Lung (tissue), 12 donors: ENCODE measurements around the gene PGAM2. TPM values are rescaled to one million over a fixed set of nuclear protein-coding genes. Genes with fewer than 3 reads are reported as not detected.

Experiments used
- ATAC-seq: fragments of 200-7000 bp; cut with Tn5 transposase; one replicate; pipeline ENCODE4 v1.9.1; 2020; ENCODE audit warnings: moderate number of reproducible peaks; ENCODE audit not compliant: insufficient read depth, low FRiP score
- DNase-seq, 3 donors: peaks; one replicate each; pipeline ENCODE4 v3.0.0-alpha.2; 2013 to 2017
- H3K27ac ChIP-seq, 2 donors: one replicate each; pipeline ENCODE4 v1.5.1; 2013; ENCODE audit warnings: mild to moderate bottlenecking in 2 of 2, moderate library complexity in 2 of 2, control low read depth in 1 of 2, inconsistent platforms in 1 of 2, low read depth in 1 of 2, low read length in 1 of 2
- H3K27me3 ChIP-seq, 3 donors: one replicate each; pipeline ENCODE4 v1.5.1; 2013; ENCODE audit warnings: low read length in 2 of 3; ENCODE audit not compliant: control insufficient read depth in 3 of 3, insufficient read depth in 3 of 3
- H3K36me3 ChIP-seq, 4 donors: one replicate each; pipeline ENCODE4 v1.5.1; 2013; ENCODE audit warnings: low read length in 4 of 4, mild to moderate bottlenecking in 1 of 4, moderate library complexity in 1 of 4; ENCODE audit not compliant: control insufficient read depth in 4 of 4, insufficient read depth in 4 of 4
- H3K4me1 ChIP-seq, 5 donors: one replicate each; pipeline ENCODE4 v1.5.1; 2013; ENCODE audit warnings: low read length in 5 of 5, mild to moderate bottlenecking in 2 of 5, moderate library complexity in 1 of 5; ENCODE audit not compliant: control insufficient read depth in 5 of 5, insufficient read depth in 5 of 5
- H3K4me3 ChIP-seq: one replicate; pipeline ENCODE4 v1.5.1; 2013; ENCODE audit warnings: mild to moderate bottlenecking, control low read depth, moderate library complexity
- H3K9ac ChIP-seq, 2 donors: one replicate each; pipeline ENCODE4 v1.5.1; 2013; ENCODE audit warnings: low read length in 2 of 2, control low read depth in 1 of 2; ENCODE audit not compliant: insufficient read depth in 1 of 2
- H3K9me3 ChIP-seq, 4 donors: one replicate each; pipeline ENCODE4 v1.5.1; 2013; ENCODE audit warnings: low read length in 3 of 4, mild to moderate bottlenecking in 1 of 4, moderate library complexity in 1 of 4; ENCODE audit not compliant: control insufficient read depth in 4 of 4, insufficient read depth in 3 of 4
- WGBS, 2 donors: extraction: QIAGEN DNeasy Blood & Tissue Kit; methylation state at CpG; one replicate each; pipeline ENCODE4 v1.1.7; 2013; 5-methylcytosine and 5-hydroxymethylcytosine counted together
- polyA plus RNA-seq, 2 donors: library from polyadenylated mRNA; stranded (reverse); fragments of 200-250 nt; gene quantifications; one replicate each; pipeline ENCODE4 v1.2.1, GENCODE V29; 2013
- total RNA-seq, 2 donors: library from RNA; depleted of rRNA in 1 of 2; stranded (reverse); fragments of >200 nt in 1 of 2; gene quantifications; one replicate each; pipeline ENCODE4 v1.2.1, GENCODE V29; 2014 to 2021
- TF ChIP-seq, protein P1 (sequence below): IDR thresholded peaks from 2 replicates; pipeline ENCODE4 v1.5.1; 2012; ENCODE audit warnings: mild to moderate bottlenecking; ENCODE audit errors: control extremely low read depth, extremely low read depth
- donor health status: control.
- donor health status: control.
- donor health status: Bipolar disorder and iron deficiency.
- donor health status: healthy.
- donor health status: DM: yes; HTN: yes; CAD: no.

PGAM2 gene
- total and polyA plus RNA-seq, 4 donors: 0.63 to 0.85 (median 0.83) TPM; not detected in 1

DNA sequence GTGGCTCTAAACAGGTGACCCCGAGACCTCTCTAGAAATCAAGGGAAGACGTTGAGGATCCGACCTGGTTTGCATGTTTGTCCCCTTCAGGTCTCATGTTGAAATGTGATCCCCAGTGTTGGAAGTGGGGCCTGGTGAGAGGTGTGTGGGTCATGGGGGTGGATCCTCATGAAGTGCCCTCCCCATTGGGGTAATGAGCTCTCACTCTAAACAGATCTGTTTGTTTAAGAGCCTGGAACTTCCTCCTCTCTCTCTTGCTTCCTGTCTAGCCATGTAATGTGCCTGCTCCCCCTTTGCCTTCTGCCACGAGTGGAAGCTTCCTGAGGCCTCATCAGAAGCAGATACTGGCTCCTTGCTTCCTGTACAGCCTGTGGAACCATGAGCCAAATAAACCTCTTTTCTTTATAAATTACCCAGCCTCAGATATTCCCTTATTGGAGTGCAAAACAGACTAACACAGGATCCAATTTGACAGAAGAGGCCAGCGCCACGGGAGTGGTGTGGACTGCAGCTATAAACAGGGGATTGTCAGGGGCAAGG is 27.8 kb upstream of the PGAM2 start:
- no peak for DNase-seq

DNA sequence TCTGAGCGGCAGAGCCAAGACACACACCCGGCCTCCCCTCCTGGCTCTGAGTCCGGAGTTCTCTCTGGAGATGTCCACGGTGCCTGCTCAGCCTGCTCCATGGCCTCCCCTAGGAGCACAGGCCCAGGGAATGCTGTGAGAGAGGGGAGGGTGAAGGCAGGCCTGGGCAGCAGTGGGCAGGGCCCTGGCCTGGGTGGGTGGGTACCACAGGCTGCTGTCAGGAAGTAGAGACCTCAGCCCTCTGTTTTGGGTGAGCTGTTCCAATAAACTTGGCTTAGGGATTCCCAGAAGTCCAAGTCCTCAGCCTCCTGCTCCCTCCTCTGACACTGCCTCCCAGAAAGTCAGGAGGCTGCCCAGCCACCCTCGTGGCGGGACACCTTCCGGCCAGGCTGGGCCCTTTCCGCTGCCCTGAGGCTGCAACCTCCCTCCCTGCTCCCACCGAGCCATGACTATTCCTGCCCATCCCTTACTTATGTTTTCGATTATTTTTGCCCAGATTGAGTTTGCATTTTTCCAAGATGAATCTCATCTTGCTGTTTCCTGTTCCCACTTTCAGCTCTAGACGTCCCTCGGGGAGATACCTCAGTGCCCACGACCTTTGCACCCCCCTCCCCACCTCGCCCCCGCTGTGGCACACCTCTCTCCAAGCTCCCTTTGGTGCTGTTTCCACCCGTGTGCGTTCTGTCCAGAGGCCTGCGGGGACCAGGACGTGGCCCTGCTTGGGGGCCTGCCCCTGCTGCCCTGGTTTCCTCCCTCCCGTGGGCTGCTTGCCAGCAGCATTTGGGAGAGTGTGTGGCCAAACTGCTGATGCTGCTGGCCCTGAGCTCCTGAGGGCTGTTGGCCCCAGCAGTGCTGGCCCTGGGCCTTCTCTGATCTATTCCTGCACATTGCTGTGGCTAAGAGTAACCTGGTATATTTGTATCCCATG is 22.8 kb upstream of the PGAM2 start:
- H3K36me3 ChIP-seq: no peaks in the 10 kb centered on the region
- ATAC-seq (peak; percentile 64), DNase-seq (peak; percentile 40 to 61 (median 51))
- peak overlapping the region; percentile 37 to 86 for H3K27ac ChIP-seq
- H3K27me3 ChIP-seq: no peaks in the 10 kb centered on the region
- no peak overlapping the region for H3K4me3 ChIP-seq
- no peak overlapping the region for H3K9ac ChIP-seq
- peaks cover 0 to 19% (median 0%) of the 10 kb centered on the region in 5 donors for H3K4me1 ChIP-seq
- WGBS, 2 donors: 62 to 74% methylated on average over 20 of the region's 20 CpGs
- no peaks in the 10 kb centered on the region for H3K9me3 ChIP-seq
- TF ChIP-seq, protein P1, sequence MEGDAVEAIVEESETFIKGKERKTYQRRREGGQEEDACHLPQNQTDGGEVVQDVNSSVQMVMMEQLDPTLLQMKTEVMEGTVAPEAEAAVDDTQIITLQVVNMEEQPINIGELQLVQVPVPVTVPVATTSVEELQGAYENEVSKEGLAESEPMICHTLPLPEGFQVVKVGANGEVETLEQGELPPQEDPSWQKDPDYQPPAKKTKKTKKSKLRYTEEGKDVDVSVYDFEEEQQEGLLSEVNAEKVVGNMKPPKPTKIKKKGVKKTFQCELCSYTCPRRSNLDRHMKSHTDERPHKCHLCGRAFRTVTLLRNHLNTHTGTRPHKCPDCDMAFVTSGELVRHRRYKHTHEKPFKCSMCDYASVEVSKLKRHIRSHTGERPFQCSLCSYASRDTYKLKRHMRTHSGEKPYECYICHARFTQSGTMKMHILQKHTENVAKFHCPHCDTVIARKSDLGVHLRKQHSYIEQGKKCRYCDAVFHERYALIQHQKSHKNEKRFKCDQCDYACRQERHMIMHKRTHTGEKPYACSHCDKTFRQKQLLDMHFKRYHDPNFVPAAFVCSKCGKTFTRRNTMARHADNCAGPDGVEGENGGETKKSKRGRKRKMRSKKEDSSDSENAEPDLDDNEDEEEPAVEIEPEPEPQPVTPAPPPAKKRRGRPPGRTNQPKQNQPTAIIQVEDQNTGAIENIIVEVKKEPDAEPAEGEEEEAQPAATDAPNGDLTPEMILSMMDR: no peak

More for the DNA sequence above, 27.8 kb upstream of the PGAM2 start:
- H3K4me3 ChIP-seq: no peak overlapping the region
- H3K9ac ChIP-seq: no peak overlapping the region
- H3K36me3 ChIP-seq: no peaks in the 10 kb centered on the region
- peaks cover 0 to 20% (median 5%) of the 10 kb centered on the region in 5 donors for H3K4me1 ChIP-seq
- TF ChIP-seq, protein P1: no peak
- no peak overlapping the region for H3K27ac ChIP-seq
- ATAC-seq: no peak
- WGBS, 2 donors: 72 to 76% methylated on average over 6 of the region's 6 CpGs
- no peaks in the 10 kb centered on the region for H3K27me3 ChIP-seq
- H3K9me3 ChIP-seq: no peaks in the 10 kb centered on the region

- no peak overlapping the region for H3K9ac ChIP-seq
- DNase-seq (no peak), ATAC-seq (no peak)
- H3K27me3 ChIP-seq: no peaks in the 10 kb centered on the region
- peaks cover 0 to 21% (median 0%) of the 10 kb centered on the region in 5 donors for H3K4me1 ChIP-seq
- WGBS, 2 donors: 99% methylated on average over 3 of the region's 3 CpGs
- no peaks in the 10 kb centered on the region for H3K36me3 ChIP-seq
- no peak overlapping the region for H3K4me3 ChIP-seq
- no peaks in the 10 kb centered on the region for H3K9me3 ChIP-seq
- H3K27ac ChIP-seq: no peak overlapping the region
- TF ChIP-seq, protein P1: no peak
Measured at GRCh38 chr7:44086627-44087026, 21.3 kb upstream of the PGAM2 start.
